HG03175 (cell line): ENCODE measurements around the gene ZNF532.

Experiments used
- ATAC-seq: cut with Tn5 transposase; IDR thresholded peaks from one replicate; pipeline ENCODE4 v1.9.1; 2021; ENCODE audit warnings: mild to moderate bottlenecking, moderate library complexity; ENCODE audit not compliant: unreplicated experiment

ZNF532 gene

DNA sequence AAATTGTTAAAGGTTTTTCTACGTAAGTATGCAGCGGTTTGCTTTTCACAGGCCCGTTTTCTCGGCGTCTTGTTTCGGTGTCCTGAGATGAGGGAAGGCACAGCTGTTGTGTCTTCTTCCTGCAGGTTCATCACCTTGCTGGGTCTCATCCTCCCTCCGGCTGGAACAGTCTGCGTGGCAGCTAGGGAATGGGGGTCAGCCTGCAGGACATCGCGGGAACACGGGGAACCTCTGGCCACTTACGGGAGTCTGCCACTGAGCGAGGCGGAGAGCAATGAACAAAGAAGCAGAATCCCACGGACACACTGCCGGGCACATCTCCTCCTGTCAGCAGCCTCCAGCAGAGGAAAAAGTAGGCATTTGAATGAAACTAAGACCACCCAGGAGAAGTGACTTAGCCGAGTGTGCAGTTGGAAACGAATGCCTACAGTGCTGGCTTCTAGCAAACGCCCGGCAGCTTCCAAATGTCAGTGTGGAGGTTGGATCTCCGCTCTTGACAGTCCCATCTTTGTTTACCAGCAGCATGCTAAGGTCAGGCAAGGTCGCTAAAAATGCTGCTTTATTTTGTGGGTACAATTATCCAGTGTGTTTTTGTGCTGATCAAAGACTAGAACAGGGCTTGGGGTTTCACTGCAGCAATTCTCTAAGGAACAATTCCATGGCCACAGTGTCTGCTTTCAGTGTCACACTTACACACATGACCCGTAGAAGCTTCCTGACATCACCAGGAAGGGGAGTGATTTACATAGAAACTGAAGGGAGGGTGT is 165.2 kb downstream of the ZNF532 start:
- no peak for ATAC-seq

DNA sequence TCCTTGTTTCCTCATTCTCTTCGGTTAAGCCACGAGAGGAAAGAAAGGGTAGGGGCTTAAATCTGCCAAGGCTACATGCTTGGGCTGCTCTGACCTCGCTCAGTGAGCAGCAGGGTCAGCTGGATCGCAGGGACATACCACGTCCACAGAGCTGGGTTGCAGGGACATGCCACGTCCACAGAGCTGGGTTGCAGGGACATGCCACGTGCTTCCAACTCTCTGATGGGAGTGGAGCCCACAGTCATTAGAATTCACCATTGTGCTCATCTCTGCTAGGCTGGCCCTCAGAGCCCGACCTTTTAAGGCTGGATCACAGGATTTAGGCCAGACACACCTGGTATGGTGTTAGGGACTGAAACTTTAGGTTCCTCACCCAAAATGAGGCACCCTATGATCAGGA is 167.6 kb downstream of the ZNF532 start:
- no peak for ATAC-seq

DNA sequence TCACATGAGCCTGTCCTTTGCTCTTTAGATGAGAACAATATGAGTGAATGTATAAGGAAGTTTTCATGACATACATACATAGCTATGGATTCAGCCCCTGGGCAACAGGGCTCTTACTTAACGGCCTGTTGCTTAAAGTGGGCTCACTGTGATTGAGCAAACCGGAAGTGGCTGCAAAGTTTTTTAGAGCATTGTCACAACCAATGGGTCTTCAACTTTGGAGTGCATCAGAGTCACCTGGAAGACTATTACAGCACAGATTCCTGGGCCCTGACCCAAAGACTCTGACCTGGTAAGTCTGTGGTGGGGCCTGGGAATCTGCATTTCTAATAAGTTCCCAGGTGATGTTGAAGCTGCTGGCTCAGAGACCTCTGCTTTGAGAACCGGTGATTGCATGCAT is 168.7 kb downstream of the ZNF532 start:
- no peak for ATAC-seq

DNA sequence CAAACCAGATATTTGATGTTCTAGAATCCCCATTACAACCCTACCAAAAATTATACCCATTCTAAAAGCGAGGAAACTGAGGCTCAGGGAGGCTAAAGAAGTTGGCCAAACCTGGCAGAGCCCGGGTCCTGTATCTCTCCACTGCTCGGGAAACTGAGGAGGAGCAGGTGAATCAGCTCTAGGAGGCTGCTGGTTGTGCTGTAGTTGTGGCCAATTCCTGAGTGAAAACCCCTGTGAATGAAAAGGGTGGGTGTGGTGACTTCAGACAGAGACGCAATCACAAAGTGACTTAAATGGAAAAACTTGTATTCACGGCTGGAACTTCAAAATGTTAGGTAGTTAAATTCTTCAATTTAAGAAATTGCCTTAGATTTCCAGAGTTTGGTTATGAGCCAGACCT is 169.3 kb downstream of the ZNF532 start:
- ATAC-seq = no peak

GRCh38 chr18:59035591-59035990 is 170.9 kb downstream of the ZNF532 start:
- no peak for ATAC-seq
